T-helper 1 cell treated with Interleukin-12 subunit alpha and Interleukin-12 subunit beta and Interleukin-4 antibody, amounts not matched to agents 30 ng/mL and 1 ng/mL, for 36 hours (primary cell): ENCODE data around the gene TEX35. TPM values are rescaled to one million over a fixed set of nuclear protein-coding genes. Genes with fewer than 3 reads are reported as not detected.

ENCODE experiments used
- intact Hi-C: fragments of 100-400 bp; cut with micrococcal nuclease; formaldehyde crosslinking; loops from one replicate; pipeline ENCODE4 v1.15.1; 2024
- total RNA-seq: library from RNA; stranded (reverse); gene quantifications from 2 replicates; pipeline ENCODE4 v1.2.3, GENCODE V29; 2022

The TEX35 gene
- total RNA-seq, 1 donor from 2014 or later, result not detected

- intact Hi-C loops, result no loop called here
Measured at GRCh38 chr1:178565586-178565985, 52.7 kb downstream of the TEX35 start.

- intact Hi-C loops, result no loop called here
Measured at GRCh38 chr1:178566187-178566586, 53.3 kb downstream of the TEX35 start.

GRCh38 chr1:178571807-178572206 is 58.9 kb downstream of the TEX35 start:
- intact Hi-C loops, result no loop called here

Other genes starting within 250 kb of the TEX35 start
- not detected in 2 replicates for gene CLEC20A, start 16.1 kb upstream of the TEX35 start, total RNA-seq
- gene RALGPS2, start 212.1 kb downstream of the TEX35 start, total RNA-seq, result 1.8 and 2.3 TPM in 2 replicates